Muscle layer of duodenum (tissue), 2 donors: Measurements from ENCODE around the gene SLC25A51.
"Not testable (repeated sequence)": the region's sequence is repeated elsewhere in the genome, so short reads cannot be mapped to it uniquely, and the experiment has no call there.

Source experiments
- H3K27ac ChIP-seq: one replicate; pipeline ENCODE4 v1.7.0; 2013; ENCODE audit warnings: mild to moderate bottlenecking, low read length
- H3K27me3 ChIP-seq: one replicate; pipeline ENCODE4 v1.7.0; 2013; ENCODE audit warnings: low read depth, mild to moderate bottlenecking, control low read depth, low read length
- H3K36me3 ChIP-seq, 2 donors: one replicate each; pipeline ENCODE4 v1.7.0; 2013; ENCODE audit warnings: low read length in 2 of 2, control low read depth in 1 of 2, mild to moderate bottlenecking in 1 of 2; ENCODE audit not compliant: insufficient read depth in 2 of 2, control insufficient read depth in 1 of 2
- H3K4me1 ChIP-seq, 2 donors: one replicate each; pipeline ENCODE4 v1.7.0; 2013; ENCODE audit warnings: low read length in 2 of 2, mild to moderate bottlenecking in 2 of 2, control low read depth in 1 of 2, moderate library complexity in 1 of 2; ENCODE audit not compliant: insufficient read depth in 2 of 2, control insufficient read depth in 1 of 2
- H3K4me3 ChIP-seq, 2 donors: one replicate each; pipeline ENCODE4 v1.7.0; 2013; ENCODE audit warnings: low read length in 2 of 2, low read depth in 1 of 2, mild to moderate bottlenecking in 1 of 2
- H3K9me3 ChIP-seq, 2 donors: one replicate each; pipeline ENCODE4 v1.7.0; 2013; ENCODE audit warnings: low read length in 2 of 2, control low read depth in 1 of 2, mild to moderate bottlenecking in 1 of 2; ENCODE audit not compliant: control insufficient read depth in 1 of 2
- donor health status: healthy.

The SLC25A51 gene

DNA sequence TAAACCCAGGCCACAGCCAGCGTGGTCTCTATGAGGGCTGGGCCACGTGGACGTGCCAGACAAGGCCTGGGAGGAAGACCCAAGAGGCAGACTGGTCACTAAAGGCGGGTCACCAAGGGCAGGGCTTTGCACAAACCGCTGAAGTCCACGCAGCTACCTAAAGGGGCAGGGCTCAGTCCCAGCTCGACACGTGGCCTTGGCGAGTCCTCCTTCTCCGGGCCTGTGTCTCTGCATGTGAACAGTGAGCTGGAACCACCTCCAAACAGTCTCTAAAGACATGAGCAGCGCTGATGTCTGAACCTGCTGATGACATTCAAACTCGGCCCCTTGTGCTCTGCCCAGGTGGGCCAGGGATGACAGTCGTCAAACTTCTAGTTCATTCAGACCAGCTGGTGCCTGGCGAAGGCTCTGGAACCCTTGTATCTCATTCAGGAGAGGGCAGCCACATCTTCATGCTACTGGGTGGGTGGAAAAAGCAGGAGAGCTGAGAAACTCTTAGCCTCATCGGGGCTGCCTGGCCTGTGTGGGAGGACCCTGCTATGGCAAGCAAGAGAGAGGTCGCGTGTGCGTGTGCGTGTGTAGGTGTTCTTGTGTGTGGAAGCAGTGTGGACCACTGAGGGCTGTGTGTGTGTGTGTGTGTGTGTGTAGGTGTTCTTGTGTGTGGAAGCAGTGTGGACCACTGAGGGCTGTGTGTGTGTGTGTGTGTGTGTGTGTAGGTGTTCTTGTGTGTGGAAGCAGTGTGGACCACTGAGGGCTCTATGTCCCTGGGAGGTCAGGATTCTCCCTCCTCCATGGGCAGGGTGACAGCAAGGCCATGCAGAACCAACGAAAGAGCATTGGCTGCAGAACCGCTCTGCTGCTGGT is 14.1 kb upstream of the SLC25A51 start:
- peak overlapping the region; percentile 10 for H3K27ac ChIP-seq
- H3K36me3 ChIP-seq: peaks cover 5 to 10% of the 10 kb centered on the region in 2 donors
- H3K9me3 ChIP-seq: no peaks in the 10 kb centered on the region
- H3K4me1 ChIP-seq: no peaks in the 10 kb centered on the region
- H3K4me3 ChIP-seq: no peak overlapping the region
- H3K27me3 ChIP-seq: no peaks in the 10 kb centered on the region

DNA sequence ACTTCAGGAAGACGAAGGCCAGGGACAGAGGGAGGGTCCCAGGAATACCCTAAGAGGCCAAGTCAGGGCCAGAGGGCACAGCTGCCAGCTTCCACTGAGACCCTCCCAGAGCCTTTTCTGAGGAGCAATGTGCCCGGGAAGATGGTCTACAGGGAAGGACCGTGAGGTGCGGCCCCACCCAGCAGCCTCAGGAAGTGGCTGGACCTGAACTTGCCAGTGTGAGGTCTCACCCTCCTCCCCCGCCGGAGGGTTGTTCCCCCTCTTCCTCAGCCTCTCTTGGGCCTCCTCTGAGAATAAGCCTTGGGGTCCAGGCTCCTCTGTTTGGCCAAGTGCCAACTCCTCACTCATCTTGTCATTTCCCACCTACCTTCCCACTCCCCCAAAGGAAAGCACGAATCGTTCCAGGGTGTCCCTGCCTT is 13.4 kb upstream of the SLC25A51 start:
- Histone ChIP-seq H3K4me1 (no peaks in the 10 kb centered on the region), H3K27ac (peak overlapping the region; percentile 10), H3K4me3 (no peak overlapping the region)

DNA sequence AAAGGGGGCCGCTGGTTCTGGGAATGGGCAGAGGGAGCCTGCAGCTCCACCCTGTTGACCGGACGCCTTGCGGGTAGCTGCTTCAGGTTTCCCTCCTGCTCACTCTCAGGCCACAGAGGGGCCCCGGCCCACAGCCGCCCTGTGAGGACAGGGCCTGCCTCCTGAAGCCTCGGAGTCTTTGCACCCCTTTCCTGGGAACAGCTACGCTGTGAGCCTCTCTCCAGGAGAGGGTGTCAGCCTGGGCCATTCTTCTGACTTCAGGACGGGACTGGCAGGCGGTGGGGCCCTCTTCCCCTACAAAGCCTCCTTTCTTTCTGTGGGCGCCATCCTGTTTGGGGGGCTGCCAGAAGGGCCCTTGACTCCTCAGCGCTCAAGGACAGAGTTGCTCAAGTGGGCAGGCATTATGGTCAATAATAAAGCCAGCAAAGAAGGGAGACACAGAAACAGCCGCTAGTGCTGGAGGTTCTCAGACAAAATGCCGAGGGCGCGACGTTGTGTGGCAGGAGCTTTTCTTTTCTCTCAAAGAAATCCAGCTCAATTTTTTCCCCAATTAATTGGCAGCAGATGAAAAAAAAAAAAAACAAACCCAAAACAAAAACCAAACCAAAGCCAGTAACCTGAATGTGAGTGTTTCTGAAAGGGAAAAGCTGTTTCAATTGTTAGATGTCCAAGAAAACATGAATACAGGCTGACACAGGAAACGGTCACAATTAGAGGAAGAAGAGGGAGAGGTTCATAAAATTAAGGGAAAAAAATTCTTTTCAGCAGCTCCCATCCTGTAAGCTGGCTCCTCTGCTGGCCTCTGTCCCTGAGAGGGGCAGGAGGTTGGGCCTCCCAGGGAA is 12.8 kb upstream of the SLC25A51 start:
- H3K9me3 ChIP-seq: no peaks in the 10 kb centered on the region
- H3K4me1 ChIP-seq: no peaks in the 10 kb centered on the region
- peaks cover 5 to 7% of the 10 kb centered on the region in 2 donors for H3K36me3 ChIP-seq
- H3K27me3 ChIP-seq: no peaks in the 10 kb centered on the region
- H3K4me3 ChIP-seq: no peak overlapping the region
- peak overlapping the region; percentile 10 for H3K27ac ChIP-seq

More for the DNA sequence above, 13.4 kb upstream of the SLC25A51 start:
- H3K27me3 ChIP-seq: no peaks in the 10 kb centered on the region
- H3K36me3 ChIP-seq: peaks cover 5 to 10% of the 10 kb centered on the region in 2 donors
- H3K9me3 ChIP-seq: no peaks in the 10 kb centered on the region

GRCh38 chr9:37915911-37916470 is 12.1 kb upstream of the SLC25A51 start:
- Histone ChIP-seq H3K4me3 (no peak overlapping the region), H3K36me3 (peaks cover 4 to 5% of the 10 kb centered on the region in 2 donors), H3K9me3 (no peaks in the 10 kb centered on the region), H3K4me1 (no peaks in the 10 kb centered on the region), H3K27ac (no peak overlapping the region), H3K27me3 (no peaks in the 10 kb centered on the region)

DNA sequence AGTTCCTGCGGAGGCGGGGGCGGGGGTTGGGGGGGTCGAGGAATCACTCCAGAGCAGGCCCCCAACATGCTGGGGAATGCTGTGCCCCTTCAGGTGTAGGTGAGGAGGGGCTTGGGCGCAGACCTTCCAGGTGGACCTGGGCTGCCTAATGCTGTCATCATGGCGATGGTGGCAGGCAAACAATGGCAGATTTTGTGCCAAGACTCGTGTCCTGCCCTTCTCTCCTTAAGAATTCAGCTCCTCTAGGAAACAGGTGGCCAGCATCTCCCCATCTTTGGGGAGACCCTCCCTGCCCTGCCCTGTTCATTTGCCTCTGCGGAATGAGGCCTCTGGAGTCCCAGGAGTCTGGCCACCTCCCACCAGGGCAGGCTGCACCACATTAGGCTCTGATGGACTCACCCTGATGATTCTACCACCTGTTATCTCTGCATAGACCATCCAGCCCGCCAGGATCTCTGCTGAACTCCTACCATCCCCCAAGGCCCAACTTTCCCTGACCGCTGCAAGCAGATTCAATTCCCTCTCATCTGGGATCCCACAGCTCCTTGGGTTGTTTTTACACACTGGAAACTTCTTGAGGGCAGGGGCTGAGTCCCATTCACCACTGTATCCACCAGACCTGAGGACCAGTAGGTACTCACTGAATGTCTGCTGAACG is 10.9 kb upstream of the SLC25A51 start:
- Histone ChIP-seq H3K9me3 (no peaks in the 10 kb centered on the region), H3K27me3 (no peaks in the 10 kb centered on the region), H3K4me1 (no peaks in the 10 kb centered on the region), H3K36me3 (peaks cover 4 to 5% of the 10 kb centered on the region in 2 donors), H3K27ac (no peak overlapping the region), H3K4me3 (no peak overlapping the region)

- Histone ChIP-seq H3K4me1 (no peaks in the 10 kb centered on the region), H3K4me3 (no peak overlapping the region), H3K36me3 (peaks cover 4 to 5% of the 10 kb centered on the region in 2 donors), H3K27me3 (no peaks in the 10 kb centered on the region), H3K9me3 (no peaks in the 10 kb centered on the region), H3K27ac (no peak overlapping the region)
Measured at GRCh38 chr9:37914154-37914551, 10.2 kb upstream of the SLC25A51 start.

GRCh38 chr9:37913480-37914153 is 9.7 kb upstream of the SLC25A51 start:
- no peaks in the 10 kb centered on the region for H3K9me3 ChIP-seq
- H3K27ac ChIP-seq: no peak overlapping the region
- H3K4me3 ChIP-seq: no peak overlapping the region
- H3K36me3 ChIP-seq: peaks cover 2 to 4% of the 10 kb centered on the region in 2 donors
- H3K27me3 ChIP-seq: no peaks in the 10 kb centered on the region
- no peaks in the 10 kb centered on the region for H3K4me1 ChIP-seq

DNA sequence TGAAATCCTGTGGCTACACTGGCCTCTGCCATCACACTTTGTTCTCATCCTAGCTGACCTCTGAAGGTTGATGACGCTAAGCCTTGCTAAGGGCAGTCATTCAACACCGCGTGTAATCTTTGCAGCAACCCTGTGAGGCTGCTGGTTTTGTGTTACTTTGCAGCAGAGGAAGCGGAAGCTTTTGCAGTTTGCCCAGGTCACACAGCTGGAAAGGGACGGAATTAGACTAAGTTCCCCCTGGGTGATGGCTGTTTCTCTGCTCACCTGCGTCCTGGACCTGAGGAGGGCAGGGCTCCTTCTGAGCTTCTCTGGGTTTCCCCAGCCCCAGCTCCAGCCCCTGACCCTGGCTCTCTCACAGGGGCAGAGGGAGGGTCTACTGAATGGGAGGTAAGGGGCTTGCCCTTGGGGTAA is 7.3 kb upstream of the SLC25A51 start:
- Histone ChIP-seq H3K27ac (no peak overlapping the region), H3K9me3 (no peaks in the 10 kb centered on the region), H3K36me3 (no peaks in the 10 kb centered on the region), H3K4me3 (no peak overlapping the region), H3K4me1 (no peaks in the 10 kb centered on the region), H3K27me3 (no peaks in the 10 kb centered on the region)

DNA sequence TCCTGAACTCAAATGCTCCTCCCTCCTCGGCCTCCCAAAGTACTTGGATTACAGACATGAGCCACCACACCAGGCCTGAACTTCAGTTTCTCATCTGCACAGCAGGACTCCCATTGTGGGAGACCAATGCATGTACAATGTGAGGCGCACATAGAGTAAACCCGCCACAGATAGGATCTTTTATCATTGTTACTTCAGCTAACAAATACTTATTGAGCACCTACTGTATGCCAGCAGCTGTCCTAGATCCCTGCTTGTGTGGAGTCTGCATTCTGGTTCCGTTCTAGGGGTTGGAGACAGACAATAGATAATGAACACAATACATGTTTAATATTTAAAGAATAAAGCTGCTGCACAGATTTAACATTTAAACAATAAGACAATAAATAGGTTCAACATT is 6.3 kb upstream of the SLC25A51 start:
- Histone ChIP-seq H3K4me3 (no peak overlapping the region), H3K9me3 (no peaks in the 10 kb centered on the region)

GRCh38 chr9:37909836-37910235 is 5.9 kb upstream of the SLC25A51 start:
- H3K36me3 ChIP-seq, H3K9me3 ChIP-seq, H3K4me3 ChIP-seq, H3K27ac ChIP-seq, H3K27me3 ChIP-seq, H3K4me1 ChIP-seq: not testable (repeated sequence)

More for the DNA sequence above, 6.3 kb upstream of the SLC25A51 start:
- no peaks in the 10 kb centered on the region for H3K36me3 ChIP-seq
- H3K27me3 ChIP-seq: no peaks in the 10 kb centered on the region
- peaks cover 0 to under 1% of the 10 kb centered on the region in 2 donors for H3K4me1 ChIP-seq
- H3K27ac ChIP-seq: no peak overlapping the region
